GM18873 (cell line): Measurements from ENCODE around the gene BMF.

ENCODE experiments used
- ATAC-seq: cut with Tn5 transposase; IDR thresholded peaks from one replicate; pipeline ENCODE4 v1.9.1; 2021; ENCODE audit warnings: mild to moderate bottlenecking, moderate library complexity, moderate number of reproducible peaks; ENCODE audit not compliant: unreplicated experiment, low FRiP score

Gene BMF

DNA sequence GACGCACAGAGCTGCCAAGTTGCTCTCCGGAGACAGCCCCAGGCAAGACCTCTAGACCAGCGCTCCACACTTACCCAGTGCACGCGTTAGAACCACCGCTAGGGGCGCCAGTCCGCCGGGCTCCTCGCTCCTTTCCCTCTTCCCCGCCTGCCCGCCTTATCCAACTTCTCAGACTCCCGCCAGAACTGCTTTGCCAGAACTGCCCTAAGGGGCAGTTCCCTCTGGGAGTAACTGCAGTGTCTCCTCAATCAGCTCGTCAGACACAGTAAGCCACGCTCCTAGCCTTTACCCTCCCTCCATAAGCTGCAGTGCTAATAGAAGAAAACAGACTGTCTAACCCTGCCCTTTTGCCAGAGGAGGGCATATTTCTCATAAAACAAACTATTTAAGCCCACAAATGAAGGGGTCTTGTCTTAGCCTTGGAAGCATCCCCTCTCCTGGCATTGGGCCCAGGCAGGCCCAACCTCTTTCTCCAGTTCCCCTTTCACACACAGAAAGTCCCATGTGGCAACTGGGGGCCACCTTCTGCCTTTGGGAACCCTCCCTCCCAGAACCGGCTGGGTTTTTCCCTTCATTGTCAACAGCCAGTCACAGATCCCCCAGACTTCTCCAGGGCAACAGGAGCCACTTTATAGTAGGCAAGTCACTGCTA, 3.7 kb downstream of the BMF start:
- ATAC-seq, result no peak

DNA sequence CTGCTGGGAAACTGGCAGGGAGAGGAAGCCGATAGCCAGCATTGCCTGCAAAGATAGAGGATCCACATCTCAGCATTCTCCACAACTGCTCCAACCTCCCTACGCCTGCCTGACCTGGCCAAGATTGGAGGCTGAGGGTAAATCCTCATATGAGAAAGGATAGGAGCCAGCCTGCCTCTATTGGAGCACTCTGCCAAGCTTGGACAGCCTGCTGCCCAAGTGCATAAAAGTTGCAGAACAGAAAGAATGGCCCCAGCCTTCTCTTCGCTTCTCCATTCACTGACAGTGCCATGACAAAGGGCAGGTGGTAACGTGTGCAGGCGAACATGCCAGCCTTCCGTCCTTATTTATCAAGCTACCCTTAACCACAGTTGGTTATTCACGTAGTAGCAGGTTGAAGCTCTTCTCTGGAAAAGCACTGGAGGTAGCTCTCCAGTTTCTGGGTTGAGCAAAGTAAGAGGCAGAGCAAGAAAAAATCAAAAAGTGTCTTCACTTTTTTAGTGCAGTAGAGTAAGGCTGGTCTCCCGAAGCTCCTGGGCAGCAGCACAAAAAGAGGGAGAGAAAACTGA, 4.3 kb downstream of the BMF start:
- ATAC-seq, result no peak

- ATAC-seq, result no peak
Measured at GRCh38 chr15:40103864-40104271, 4.8 kb downstream of the BMF start.

GRCh38 chr15:40102897-40103858, 5.5 kb downstream of the BMF start:
- no peak for ATAC-seq

GRCh38 chr15:40100947-40101905, 7.5 kb downstream of the BMF start:
- no peak for ATAC-seq

DNA sequence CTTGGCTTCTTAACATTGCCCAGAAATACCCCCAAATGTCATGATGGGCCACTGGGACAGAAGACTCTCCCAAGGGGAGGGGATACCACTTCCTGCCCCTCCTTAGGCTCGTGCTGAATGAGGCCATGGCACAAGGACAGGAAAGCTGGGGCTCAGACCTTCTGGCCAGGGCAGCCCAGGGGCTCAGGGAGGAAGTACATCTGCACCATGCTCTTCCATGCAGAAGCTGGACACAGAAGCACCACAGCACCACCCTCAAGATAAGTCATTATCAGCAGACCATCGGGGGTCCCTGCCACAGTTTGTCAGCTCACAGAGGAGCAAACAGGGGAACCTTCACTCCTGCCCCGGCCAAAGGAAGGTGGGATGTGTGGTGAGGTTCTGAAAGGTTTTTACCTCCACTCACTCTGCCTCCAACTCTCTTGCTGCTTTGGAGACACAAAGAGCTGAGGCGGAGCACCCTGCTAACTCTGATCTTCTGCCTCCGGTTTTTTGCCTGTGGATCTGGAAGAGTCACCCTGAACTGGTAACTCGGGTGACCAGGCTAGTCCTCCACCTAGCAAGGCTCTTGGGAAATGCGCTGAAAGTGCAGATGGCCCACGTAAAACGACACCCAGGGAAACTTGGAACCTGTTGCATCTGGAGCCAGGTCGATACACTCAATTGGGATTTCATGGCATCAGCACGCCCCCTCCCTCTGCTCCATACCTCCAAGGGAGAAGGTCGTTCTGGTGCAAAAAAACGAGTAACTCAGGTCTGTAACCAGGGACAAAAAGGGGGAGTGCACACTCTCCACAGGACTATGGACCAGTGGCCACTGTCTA, 8.3 kb downstream of the BMF start:
- ATAC-seq, result no peak

GRCh38 chr15:40098489-40099261, 10.0 kb downstream of the BMF start:
- ATAC-seq, result peak; percentile 68

DNA sequence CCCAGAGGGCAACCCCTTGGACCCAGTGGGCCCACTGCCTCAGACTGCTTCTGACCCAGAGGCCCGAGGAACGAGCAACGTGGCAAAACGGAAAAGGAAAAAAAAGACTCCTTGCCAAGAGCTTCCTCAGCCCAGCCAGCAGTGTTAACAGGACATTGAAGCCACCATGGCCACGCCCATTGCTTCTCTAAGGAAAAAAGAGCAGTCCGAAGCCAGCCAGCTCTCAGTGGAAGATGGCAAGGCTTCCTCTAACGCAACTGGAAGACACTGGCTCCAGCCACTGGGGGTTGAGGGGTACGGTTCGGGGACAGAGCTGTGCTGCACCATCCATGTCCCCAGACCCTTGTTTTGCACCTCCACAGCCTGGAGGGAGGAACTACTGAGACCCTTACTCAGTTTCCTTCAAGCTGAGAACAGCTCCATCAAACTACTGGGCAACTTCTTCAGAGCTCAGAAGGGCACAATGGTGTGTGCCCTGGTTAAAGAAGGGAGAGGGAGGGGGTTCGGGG, 10.7 kb downstream of the BMF start:
- ATAC-seq, result no peak

DNA sequence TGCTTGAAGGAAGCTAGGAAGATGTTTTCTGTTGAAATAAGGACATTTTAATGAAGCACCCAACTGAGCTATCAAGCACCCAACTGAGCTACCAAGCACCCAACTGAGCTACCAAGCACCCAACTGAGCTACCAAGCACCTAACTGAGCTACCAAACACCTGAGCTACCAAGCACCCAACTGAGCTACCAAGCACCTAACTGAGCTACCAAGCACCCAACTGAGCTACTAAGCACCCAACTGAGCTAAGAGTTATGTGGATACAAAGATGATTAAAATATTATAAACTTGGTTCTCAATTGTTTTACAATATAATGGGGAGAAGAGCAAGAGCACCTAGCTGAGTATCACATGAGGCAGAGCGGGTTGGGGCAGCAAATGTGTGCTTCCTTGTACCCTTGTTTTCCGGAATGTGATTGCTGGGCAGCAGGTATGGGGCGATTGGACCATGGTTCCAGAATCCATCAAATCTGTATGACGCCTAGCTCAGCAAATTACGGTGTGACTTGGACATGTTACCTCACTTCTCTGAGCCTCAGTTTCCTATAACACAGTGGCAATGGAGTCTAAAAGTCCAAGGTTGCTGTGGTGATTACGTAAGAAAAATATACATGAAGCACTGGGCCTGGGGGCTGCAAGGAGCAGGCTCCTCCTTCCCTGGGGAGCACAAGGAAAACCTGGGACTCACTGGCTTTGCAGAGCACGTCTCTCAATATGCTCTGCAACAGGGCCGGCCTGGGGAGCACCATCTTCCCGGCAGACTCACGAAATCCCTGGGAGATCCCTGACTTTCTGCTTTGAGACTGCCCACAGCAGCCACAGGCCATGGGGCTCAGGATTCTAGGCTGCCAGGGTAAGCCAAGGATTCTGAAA, 11.3 kb downstream of the BMF start:
- no peak for ATAC-seq

GRCh38 chr15:40096094-40096891, 12.4 kb downstream of the BMF start:
- ATAC-seq, result no peak

DNA sequence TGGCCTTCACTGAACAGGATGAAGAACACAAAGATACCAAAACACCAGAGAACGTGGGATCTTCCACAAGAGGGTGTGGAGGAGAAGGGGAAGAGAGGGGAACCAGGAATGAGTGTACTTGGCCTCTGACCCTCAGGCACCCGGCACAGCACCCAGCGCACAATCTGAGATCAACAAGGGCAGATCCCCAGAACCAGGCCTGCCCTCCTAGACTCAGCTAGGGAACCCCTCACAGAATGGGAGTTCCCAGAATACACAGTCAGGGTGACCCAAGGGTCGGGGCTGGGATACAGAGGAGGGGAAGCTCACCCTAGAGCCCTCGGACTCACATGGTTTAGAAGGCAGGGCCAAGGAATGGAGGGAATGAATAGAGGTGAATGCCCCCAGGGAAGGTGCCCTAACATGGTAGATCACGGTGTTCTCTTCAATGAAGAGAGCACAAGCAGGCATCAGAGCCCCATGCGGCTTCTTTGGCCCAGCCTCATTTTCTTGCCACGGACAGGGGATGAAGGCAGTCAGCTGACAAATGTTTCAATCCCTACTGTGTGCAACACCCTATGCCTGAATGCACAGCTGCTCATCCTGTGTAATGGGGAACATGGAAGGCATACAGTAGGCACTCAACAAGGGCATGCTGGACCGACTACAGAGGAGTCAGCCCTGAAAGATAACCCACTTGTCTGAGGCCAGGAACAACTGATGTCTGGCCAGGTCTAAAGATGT, 13.1 kb downstream of the BMF start:
- no peak for ATAC-seq

DNA sequence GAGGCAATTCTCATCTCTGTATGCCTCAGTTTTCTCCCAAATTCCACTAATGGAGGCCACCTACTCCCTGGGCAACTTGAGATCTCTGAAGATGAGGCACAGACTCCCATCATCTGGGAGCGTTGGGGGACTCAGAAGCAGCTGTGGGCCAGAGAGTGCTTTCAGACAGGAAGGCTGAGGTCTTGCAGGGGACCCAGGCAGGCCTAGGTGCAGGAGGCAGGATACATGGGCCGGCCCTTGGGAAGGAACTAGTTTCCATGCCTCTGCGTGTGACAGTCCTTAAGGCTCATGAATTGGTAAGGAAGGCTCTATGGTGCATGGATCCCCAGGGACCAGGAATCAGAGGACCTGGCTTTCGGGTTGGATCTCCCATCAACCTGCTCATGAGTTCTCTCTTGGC, 14.5 kb downstream of the BMF start:
- no peak for ATAC-seq

DNA sequence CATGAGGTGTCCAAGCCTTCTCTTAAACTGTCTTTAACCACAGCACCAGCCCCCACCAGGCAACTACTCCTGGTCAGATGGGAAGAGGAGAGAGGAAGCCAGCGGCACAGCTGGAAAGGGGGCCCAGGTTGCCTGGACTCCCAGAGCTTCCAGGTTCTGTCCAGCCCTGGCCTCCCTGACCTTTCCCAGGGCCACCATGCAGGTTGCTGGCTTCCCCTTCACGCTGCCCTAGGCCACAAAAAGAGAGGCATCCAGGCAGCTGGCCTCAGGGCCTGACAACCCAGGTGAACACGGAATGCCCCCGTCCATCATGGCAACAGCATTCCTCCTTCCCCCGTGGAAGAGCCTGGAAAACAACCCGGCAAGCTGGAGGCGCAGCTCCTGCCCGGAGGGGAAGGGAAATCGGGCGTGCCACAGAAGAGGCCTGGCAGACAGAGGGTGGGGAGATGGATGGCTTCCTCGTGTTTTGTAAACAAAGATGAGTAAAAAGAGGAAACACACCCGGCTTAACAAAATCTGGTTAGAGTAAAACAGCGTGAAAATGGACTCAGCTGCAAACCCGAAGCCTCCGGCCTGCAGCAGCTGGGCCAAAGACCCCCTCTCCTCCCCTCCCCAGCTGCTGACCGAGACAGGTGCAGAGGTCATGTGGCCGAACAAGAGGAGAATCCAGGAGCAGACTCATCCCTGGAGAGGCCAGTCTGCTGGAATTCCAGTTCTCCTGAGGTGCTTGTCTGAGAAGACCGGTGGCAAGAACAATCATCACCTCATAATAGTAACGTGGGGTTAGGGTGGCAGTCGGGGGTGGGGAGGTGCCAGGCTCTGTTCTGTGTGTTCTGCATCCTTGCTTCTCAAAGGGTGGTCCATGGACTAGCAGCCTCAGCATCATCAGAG, 15.5 kb downstream of the BMF start:
- ATAC-seq, result no peak

DNA sequence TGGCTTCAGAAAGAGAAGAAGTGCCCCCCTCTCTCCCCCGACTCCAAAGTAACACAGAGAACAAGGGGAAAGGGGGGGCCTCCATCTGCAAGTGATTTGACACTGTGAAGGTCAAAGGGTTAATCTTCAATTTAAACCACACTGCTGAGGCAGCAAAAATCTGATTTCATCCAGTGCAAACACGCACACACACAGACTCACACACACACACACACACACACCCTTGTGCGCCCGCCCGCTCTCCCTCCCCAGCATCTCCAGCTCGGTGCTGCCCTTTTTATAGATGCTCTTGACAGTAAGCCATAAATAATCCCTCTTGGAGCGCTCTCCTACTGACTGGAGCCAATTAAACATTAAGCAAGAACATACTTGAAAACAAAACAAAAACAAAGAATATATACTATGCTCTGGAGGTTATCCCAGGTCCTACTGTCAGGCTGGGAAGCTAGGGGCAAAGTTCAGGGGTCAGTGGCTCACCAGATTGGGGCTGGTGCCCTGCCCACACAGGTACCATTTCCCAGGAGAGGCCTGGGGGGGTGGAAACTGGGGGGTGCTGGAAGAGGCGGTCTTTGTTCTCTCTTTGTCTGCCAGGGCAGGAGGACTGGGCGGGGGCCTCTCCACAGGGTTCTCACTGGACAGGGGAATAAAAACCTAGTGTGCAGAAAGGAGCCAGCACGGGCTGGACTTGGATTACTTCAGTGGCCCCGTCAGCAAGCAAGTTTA, 16.3 kb downstream of the BMF start:
- no peak for ATAC-seq

- ATAC-seq, result no peak
Measured at GRCh38 chr15:40091861-40092255, 16.8 kb downstream of the BMF start.
